ENCODE data around the gene NUFIP2.
"Not testable (repeated sequence)": the region's sequence is repeated elsewhere in the genome, so short reads cannot be mapped to it uniquely, and the experiment has no call there.

- TF ChIP-seq ZFP30 (CRISPR knock-in tag; IDR thresholded peaks at IDR 0.05); GLIS3 (CRISPR knock-in tag; IDR thresholded peaks at IDR 0.05); PATZ1 (CRISPR knock-in tag; IDR thresholded peaks at IDR 0.05; ENCODE audit: borderline replicate concordance); RARB (CRISPR knock-in tag; IDR thresholded peaks at IDR 0.05); ARNTL (CRISPR knock-in tag; IDR thresholded peaks at IDR 0.05; ENCODE audit: borderline replicate concordance, low read depth); ZFP3 (CRISPR knock-in tag; IDR thresholded peaks at IDR 0.05); CSDC2 (CRISPR knock-in tag; IDR thresholded peaks at IDR 0.05): not testable (repeated sequence)
These were observed 45.1 kb upstream of the NUFIP2 start for GRCh38 chr17:29339016-29339415.

Data from SK-N-SH treated with all-trans-retinoic acid at 6 μM for 48 hours (cell line).